COLO668 (cell line): ENCODE data around the gene SEMA3F.
A peak's percentile ranks its signal among the peaks of the same experiment; 100 is the strongest.
"Not testable (repeated sequence)": the region's sequence is repeated elsewhere in the genome, so short reads cannot be mapped to it uniquely, and the experiment has no call there.

ENCODE experiments used
- DNase-seq: peaks from one replicate; lab custom pipeline; 2025; ENCODE audit not compliant: unreplicated experiment; lab: John Stamatoyannopoulos, UW

The SEMA3F gene

DNA sequence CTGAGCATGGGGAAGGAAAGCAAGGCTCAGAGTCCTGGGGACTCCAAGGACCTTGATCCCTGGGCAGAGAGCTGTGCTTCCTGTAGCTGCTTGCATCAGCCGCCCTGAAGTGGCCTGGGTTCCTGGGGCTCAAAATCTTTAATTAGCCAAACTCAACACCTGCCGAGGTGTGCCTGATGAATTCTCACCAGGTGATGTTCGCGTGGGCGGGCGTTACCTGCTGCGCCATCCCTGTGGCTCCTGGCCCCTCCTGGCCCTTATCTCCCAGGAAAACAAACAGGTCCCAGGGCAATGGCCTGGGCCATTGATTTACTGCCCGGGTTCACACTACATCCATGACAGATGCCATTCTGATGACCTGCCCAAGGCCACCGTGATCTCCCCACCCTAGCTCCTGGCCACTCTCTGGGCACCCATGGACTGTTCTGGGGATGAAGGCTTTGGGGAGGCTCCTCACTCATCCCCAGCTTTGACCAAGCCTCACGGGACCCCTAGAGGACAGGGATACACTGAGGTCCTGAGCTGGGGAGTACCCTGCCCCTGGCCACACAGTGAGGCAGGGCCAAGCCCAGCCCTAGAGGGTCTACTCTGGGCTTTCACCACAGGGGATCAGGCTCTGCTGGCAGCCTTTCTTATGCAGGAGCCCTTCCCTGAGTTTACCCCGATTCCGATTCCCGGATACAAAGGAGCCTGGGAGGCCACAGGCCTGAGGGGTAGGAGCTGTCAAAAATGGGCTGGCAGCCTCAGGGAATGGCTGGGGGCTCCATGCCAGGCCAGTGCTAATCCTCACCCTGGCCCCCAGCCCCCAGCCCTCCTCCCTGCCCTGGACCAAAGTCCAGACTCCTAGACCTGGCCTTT lies 55.6 kb downstream of the SEMA3F start:
- DNase-seq, result peak; percentile 72

DNA sequence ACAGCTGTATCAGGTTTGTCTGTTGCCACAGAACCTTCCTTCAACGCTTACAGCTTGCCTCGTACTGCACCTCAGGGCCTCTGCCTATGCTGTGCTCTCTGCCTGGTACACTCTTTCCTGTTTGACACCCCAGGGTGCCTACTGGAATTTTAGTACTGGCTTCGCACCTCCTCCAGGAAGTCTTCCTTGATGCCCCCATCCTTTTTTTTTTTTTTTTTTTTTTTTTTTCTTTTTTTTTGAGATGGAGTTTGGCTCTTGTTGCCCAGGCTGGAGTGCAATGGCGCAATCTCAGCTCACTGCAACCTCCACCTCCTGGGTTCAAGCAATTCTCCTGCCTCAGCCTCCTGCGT lies 56.2 kb downstream of the SEMA3F start:
- not testable (repeated sequence) for DNase-seq

DNA sequence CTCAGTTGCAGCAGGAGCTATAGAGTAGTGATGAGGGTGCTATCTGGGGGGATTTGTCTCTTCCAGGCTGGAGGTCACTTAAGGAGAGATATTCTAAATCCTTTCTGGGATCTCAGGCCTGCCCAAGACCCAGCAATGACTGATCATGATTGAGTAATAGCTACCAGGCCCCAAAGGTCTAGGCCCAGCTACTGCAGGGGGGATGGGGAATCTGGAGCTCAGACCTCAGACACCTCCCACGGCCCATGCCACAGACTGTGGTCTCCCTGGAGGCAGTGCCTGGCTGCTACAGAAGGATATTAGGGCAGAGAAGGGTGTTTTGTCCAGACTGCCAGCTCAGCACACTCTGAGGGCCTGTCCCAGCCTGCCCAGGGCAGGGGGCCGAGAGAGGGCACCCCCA lies 56.8 kb downstream of the SEMA3F start:
- DNase-seq, result no peak

DNA sequence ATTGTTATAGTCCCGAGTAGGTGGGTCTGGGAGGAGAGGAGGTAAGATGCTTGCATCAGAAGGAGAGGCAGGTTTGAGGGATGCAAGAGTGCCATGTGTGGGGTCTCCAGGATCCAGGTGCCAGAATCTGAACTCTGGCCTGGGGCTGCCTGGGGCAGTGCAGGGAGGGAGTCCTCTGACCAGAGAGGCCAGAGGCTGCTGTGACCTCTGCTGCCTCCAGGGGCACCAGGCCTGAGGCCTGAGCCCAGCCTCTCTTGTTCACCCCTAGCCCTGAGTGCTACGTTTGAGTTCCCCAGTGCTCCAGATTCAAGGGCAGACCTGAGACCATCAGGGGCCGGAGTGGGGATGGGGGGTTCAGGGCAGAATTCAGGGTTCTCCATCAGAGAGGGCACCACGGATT lies 57.4 kb downstream of the SEMA3F start:
- DNase-seq, result no peak

DNA sequence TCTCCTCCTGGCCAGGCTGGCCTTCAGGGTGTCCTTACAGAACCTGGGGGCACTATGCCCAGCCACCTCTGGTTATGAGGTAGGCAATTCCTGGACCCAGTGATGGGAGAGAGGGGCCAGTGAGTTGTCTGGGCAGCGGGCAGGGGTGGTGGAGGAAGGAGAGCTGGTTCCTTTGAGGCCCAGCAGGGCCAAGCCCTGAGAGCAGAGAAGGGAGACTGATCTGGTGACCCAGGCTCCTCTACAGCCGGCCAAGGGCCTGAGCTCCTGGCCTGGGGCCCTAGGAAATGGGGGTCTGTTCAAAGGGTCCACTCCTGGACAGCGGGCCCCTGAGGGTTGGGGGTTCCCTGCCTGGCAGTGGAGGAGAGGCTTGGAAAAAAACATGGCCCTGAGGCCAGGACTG lies 57.8 kb downstream of the SEMA3F start:
- DNase-seq, result no peak

DNA sequence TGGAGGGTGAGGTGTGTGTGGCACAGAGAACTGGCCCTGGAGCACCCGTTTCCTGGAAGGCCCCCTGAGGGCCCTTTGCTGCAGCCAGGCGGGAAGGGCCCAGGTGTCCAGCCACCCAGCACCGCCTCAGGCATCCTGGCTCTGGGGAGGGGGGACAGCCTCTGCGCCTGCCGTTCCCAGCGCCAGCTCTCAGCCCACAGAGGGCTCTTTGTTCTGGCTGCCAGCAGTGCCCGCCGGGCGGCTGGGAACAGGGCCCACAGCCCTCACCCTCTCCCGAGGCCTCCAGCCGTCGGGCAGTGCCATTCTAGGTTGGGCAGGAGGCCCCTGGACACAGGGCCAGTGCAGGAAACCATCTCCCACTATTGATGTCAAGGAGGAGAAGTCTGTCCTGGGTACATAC lies 58.2 kb downstream of the SEMA3F start:
- no peak for DNase-seq

DNA sequence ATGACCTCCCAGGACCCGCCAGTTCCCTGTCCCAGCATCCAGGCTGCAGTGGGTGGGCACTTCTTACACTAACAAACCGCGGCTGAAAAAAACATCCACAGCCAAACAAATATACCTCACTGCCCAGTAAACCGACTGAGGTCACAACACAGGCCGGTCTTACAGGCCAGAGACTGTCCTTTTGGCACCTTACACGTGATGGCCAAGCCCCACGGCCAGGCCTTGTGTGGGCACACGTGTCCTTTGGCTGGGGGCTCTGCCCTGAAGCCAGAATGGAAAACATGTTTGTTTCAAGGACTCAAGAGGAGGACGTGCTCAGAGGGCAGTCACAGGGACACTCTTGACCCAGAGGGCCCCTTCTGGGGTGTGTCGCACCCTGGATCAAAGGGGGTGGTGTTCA lies 59.7 kb downstream of the SEMA3F start:
- no peak for DNase-seq

DNA sequence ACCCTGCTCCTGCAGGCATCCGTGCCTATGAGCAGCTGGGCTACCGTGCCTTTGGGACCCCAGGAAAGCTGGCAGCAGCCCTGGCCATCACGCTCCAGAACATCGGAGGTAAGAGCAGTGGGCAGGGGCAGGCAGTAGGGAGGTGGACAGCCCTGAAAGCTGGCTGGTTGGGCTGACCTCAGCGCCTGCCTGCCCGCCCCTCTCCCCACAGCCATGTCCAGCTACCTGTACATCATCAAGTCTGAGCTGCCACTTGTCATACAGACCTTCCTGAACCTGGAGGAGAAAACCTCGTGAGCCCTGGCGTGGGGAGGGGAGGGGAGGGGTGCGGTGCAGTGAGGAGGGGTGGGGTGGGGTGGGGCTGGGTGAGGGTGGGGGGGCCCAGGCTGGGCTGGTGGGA lies 60.4 kb downstream of the SEMA3F start:
- no peak for DNase-seq

DNA sequence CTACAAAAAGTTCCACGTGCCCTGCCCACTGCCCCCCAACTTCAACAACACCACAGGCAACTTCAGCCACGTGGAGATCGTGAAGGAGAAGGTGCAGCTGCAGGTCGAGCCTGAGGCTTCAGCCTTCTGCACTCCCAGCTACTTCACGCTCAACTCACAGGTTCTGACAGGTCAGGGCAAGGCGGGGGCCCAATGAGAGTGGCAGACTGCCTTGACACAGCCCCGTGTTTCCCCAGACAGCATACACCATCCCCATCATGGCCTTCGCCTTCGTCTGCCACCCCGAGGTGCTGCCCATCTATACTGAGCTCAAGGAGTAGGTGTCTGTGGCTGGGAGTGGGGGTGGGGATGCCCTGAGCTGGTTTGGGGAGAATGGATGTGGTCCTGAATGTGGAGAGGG lies 62.6 kb downstream of the SEMA3F start:
- DNase-seq, result no peak

DNA sequence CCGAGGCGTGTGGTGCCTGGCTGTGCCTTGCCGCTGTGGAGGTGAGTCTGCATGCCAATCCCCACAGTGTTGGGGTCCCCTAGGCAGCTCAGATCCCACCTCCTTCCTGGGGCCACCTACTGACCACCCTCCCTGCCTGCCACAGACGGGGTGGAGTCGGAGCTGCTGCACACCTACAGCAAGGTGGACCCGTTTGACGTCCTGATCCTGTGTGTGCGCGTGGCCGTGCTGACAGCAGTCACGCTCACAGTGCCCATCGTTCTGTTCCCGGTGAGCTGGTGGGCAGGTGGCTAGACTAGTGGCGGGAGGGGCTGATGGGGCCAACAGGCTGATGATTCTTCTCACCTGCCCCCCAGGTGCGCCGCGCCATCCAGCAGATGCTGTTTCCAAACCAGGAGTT lies 63.3 kb downstream of the SEMA3F start:
- DNase-seq, result no peak

DNA sequence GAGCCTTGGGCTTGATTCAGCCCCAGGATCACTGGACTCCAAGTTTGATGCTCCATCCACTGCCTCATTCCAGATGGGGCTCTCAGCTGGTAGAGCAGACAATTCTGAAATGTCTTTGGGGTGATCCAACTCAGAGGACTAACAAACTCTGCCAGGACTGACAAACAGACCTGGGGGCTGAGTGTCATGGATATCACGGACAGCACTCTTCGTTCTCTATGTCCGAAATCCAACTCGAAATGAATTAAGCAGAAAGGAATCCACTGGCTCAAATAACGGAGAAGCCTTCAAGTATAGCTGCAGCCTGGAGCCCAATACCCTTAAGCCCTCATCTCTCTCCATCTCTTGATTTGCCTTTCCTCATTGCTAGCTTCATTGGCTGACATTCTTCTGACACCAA lies 64.2 kb downstream of the SEMA3F start:
- no peak for DNase-seq

DNA sequence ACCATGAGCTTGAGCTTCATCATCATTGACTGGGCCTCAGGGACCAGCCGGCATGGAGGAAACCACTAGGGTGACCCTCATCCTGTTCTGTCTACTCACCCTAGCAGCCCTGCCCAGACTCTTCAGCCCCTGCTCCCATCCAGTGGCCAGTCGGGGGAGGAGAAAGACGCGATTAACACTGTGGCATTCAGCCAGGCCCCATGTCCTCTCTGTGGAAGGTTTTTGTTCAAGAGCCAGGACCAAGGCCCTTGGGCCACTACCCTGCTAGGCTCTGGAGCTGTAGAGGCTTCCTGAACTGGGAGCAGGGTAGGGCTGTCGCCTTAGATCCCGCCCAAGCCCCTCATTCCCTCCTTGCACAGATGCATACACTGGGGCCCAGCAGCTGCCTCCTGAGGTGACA lies 65.0 kb downstream of the SEMA3F start:
- DNase-seq, result no peak

DNA sequence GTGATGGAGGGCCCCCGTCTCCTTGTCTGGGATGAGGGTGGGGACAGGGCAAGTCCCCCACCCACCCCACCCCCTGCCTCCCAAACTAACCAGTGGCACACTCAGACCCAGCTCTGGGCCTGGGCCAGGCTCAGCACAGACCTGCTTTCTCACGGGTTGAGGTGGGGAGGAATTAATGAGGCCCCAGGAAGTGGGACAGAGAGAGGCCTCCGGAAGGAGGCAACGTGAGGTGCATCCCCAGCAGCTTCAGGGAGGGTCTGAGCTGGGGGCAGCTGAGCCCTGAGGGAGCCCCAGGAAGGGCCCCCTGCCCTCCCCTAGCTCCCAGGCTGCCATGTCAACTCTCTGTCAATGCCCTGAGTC lies 65.9 kb downstream of the SEMA3F start:
- no peak for DNase-seq

DNA sequence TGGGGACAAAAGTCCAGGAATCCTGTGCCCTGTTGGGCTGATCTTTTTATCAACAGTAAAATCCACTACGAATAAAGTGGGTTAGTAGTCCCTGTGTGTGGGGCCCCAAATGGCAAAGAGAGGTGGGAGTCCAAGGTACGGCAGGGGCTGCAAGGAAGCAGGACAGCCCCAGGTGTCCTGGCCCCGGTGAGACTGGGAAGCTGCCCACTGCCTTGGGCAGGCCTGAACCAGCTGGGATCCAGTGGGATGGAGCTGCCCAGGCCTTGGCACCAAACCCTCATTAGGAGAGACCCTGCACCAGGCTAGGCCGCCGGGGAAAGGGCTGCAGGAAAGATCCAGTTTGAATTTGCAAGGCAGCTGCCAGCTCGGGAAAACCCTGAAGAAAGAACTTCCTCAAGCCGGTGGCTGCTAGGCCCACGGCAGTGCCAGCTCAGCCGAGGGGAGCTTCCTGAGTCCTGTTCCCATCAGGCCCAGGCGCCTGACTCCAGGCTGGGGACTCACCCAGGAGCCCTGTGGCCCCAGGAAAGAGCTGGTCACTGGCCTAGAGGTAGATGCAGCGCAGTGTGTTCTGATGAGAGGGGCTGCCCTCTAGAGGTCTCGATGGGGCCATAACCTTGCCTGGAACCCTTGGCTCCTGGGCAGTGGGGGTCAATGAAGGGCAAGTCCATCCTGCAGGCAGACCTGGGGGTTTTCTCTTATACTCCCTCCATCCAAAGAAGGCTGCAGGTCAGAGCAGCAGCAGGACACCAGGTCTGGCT lies 66.5 kb downstream of the SEMA3F start:
- peak; percentile 7 for DNase-seq

DNA sequence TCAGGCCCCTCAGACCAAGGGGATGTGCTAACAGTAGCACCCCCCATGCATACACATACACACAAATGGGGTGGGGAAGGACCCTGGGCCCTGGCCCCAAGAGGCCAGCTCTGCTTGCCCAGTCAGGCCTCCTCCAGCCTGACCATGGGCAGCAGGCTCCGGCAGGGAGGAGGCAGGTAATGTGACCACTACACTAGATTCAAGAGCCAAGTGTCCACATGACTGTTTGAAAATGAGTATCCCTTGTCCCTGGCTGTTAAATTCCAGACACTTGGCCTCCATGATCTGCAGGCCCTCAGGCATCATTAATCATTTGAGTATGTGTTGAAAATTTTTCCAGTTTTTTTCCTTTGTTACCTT lies 67.0 kb downstream of the SEMA3F start:
- no peak for DNase-seq

DNA sequence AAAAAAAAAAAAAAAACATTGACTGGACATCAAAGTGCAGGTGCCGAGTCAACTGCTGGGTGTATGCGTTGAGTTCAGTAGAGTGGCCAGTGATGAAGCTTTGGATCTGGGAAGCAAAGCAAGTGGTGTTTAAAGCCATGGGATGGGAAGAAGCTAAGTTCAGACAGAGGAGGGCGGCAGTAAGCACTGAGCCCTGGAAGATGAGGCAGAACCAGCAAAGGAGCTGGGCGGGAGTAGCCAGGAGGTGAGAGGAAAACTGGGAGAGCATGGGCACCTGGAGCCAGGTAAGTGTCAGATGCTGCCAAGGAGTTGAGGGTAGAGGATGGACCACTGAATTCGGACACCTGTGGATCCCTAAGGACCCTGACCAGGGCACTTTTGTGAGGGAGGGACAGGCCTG lies 69.5 kb downstream of the SEMA3F start:
- DNase-seq, result no peak

DNA sequence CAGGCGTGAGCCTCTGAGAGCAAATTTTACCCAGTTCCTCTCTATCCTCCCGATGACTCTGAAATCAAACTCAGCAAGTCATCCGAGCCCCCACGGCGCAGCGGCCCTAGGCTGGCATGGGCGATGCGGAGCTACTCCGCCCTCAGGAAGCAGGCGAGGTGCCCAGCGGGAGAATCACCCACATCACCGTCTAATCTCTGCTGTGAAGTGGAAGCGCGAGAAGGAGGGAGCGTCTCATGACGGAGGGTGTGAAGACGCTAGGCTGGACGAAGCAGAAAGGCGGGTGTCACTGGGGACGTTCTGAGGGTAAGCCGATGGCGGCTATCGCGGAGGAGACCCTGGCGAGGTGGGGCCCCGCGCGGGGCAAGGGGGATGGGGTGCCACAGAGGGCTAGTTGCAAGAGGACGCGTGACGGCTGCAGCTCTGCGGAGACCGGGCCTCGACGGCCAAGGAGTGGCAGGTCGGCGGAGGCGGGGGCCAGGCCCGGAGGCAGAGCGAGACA lies 71.8 kb downstream of the SEMA3F start:
- peak; percentile 41 for DNase-seq

DNA sequence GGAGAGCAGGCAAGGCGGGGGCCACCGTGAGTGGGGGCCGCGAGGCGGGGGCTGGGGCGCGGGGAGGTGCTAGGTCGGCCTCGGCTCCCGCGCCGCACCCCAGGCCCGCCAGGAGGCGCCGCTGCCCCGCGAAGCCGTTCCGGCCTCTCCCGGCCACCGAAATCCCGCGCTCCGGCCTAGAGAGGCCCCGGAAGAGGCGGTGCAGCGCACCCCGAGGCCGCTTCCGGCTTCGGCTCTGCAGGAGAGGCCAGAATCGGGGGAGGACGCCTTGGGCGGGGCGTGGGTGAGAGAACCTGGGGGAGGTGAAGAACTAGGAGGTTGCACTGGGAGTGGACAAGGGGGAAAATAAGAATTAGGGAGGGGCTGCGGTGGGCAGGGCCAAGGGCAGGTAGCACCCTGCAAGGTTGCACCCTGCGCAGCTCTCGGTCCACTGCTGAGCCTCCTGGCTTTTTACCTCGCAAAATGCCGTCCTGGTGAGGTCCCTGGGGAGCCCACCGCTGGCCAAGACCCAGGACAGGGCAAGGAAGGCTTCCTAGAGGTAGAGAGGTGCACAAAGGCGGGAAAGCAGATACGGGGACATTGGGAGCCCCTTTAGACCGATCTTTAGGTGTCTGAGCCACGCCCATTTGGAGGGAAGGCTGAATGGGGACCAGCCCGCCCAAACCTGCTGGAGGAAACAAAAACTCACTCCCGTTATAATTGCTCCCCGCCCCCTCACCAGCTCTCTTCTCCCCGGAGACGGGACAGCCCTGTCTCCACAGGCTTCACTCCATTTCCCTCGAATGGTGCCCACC lies 72.5 kb downstream of the SEMA3F start:
- DNase-seq, result peak; percentile 91

DNA sequence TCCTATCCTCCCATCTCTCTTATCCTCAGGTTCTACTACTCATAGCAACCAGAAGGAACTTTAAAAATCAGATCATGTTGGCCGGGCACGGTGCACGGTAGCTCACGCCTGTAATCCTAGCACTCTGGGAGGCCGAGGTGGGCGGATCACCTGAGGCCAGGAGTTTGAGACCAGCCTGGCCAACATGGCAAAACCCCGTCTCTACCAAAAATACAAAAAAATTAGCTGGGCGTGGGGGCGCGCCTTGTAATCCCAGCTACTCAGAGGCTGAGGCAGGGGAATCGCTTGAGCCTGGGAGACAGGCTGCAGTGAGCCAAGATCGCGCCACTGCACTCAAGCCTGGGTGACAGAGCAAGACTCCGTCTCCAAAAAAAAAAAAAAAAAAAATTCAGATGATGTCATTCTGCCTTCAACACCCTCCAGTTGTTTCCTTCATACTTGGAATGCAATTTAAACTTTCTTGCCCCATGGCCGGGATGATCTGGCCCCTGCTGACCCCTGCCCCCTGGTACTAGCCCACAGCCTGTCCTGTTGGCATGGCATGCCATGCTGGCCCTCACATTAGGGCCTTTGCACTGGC lies 73.2 kb downstream of the SEMA3F start:
- not testable (repeated sequence) for DNase-seq

DNA sequence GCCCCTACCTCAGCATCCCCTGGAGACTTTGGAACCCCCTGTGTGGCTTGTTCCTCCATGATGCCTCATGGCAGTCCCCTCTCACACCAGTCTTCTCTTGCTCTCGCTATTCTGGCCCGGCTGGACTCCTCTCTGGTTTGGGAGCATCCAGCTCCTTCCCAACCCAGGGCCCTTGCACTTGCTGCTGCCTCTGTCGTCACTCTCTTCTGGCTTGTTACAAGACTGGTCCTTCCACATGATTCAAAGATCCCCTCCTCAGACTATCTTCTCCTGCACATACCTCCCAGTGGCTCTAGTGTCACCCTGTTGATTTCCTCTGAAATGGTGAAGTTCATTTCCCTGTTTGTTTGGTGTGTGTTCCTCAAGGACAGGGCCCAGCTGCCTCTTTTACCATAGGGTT lies 74.4 kb downstream of the SEMA3F start:
- DNase-seq, result no peak

DNA sequence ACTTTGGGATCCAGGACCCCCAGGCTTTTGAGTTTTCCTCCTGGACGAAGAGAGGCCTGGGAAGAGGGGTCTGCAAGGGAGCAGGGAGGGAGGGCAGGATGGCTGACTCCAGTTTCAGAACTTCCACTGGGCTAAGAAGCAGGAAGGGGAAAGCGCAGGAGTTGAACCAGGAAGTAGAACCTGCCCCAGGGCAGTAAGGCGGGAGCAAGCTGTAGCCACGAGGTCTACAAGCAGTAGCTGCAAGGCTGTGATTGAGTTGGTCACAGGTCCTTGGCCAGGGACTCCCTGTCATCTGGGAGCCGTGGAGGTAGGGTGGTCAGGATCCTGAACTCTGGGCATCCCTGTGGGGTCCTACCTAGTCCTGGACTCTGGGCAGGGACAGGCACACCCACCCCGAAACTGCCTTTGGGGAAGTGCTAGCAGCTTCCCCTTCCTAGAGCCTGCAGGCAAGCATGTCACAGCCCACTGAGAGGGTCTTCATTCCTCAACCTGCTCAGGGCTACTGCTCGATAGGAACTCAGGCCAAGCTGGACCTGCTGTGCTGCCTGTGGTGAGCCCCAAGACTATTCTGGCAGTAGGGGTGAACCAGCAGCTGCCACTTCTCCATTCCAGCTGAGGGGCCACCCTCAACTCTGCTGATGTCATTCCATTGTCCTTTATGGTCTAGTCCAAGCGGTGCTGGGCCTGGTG lies 75.1 kb downstream of the SEMA3F start:
- no peak for DNase-seq
